CD4-positive, alpha-beta T cell treated with Interferon gamma for 1 hour (primary cell): ENCODE data around the gene UCHL1.
"Not testable (repeated sequence)": the region's sequence is repeated elsewhere in the genome, so short reads cannot be mapped to it uniquely, and the experiment has no call there.

Source experiments
- DNase-seq: peaks from one replicate; pipeline ENCODE4 v3.0.0-alpha.2; 2020

The UCHL1 gene

GRCh38 chr4:41294445-41295062 lies 37.8 kb downstream of the UCHL1 start:
- DNase-seq = no peak

- DNase-seq = no peak
These were observed 40.3 kb downstream of the UCHL1 start for GRCh38 chr4:41296995-41297394.

DNA sequence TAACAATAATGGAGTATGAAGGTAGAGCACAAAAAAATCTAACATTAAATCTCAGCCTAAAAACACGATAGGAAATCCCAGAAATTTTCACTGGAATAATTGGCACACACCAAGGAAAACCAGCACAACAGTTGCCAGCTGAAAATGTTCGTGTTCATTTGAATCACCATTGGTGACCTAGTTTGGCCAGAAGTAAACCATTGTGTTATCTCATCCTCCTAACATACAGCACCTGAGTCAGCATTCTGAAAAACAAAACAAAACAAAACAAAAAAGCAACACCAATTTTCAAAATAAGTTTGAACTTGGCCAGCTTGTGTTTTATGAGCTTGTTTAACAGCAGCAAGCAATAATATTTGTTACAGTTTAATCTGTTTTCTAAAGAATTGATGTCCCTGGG lies 41.1 kb downstream of the UCHL1 start:
- DNase-seq = no peak

DNA sequence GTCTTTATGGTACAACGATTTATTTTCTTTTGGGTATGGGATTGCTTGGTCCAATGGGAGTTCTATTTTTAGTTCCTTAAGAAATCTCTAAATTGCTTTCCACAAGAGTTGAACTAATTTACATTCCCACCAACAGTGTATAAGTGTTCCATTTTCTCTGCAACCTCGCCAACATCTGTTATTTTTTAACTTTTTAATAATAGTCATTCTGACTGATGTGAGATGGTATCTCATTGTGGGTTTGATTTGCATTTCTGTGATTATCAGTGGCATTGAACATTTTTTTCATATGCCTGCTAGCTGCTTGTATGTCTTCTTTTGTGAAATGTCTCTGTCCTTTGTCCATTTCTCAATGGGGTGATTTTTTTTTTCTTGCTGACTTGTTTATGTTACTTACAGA lies 42.8 kb downstream of the UCHL1 start:
- DNase-seq = no peak

DNA sequence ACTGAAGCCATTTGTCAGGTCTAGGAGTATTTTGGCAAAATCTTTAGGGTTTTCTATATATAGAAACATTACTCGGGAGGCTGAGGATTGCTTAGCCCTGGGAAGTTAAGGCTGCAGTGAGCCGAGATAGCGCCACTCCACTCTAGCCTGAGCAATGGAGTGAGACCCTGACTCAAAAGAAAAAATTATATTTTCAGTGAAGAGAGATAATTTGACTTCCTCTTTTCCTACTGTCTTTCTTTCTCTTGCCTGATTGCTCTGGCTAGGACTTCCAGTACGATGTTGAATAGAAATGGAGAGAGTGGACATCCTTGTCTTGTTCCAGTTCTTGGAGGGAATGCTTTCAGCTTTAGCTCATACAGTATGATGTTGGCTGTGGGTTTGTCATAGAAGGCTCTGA lies 44.4 kb downstream of the UCHL1 start:
- DNase-seq = no peak

DNA sequence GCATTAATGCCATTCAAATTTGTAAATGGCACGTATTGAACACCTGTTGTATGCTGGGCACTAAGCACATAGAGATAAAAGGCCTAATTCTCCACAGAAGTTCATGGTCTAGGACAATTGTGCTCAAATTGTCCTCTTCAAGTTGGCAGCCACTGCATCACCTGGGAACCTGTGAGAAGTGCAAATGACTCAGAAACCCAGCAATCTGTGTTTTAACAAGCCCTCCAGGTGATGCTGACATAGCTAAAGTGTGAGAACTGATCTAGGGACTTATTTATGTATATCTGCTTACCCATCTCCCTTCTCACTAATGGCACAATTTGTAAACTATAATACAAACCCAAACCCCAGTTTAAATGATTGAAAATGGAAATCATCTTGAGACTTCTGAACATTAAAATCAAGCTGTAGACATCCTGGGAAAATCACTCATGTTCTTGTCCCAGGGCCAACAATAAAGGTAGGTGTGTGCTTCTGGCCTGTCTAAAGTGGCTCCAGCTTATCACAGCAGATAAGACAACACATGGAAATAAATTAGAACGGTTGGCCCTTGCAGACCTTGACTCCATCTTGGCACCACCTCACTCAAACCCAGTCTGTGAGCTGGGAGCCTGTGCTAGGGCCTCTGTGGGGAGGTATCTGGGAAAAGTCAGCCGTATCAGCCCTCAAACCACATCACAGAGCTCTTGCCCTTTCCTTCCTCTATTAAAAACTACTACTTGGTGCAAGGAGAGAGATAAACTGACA lies 46.8 kb downstream of the UCHL1 start:
- DNase-seq = no peak

GRCh38 chr4:41304221-41304620 lies 47.5 kb downstream of the UCHL1 start:
- no peak for DNase-seq

DNA sequence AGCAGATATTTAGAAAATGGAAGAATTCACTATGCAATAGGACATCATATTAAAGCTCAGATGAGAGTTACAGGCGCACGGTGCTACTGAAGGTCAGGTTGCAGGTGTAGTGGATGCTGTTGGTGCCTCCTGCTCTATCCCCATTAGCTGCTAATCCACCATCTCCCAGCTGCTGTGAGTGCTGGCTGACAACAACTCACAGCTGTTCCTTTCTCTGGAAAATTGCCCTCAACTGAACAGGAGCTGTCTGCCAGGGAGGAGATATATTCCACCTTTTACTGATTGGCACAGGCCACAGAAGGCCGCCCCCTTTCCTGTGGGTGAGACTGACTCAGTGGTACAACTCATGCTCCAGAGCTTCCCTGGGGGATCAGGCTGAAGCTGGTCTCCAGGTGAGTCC lies 48.7 kb downstream of the UCHL1 start:
- no peak for DNase-seq

GRCh38 chr4:41307638-41308037 lies 50.9 kb downstream of the UCHL1 start:
- no peak for DNase-seq

- no peak for DNase-seq
These were observed 51.7 kb downstream of the UCHL1 start for GRCh38 chr4:41308398-41308797.

GRCh38 chr4:41315426-41315825 lies 58.7 kb downstream of the UCHL1 start:
- not testable (repeated sequence) for DNase-seq

- no peak for DNase-seq
These were observed 59.1 kb downstream of the UCHL1 start for GRCh38 chr4:41315862-41316261.
